Upper lobe of left lung (tissue), 4 donors: ENCODE results near the gene RAD51D.

Source experiments
- CTCF ChIP-seq, 6 experiments: fragments of 450-650 bp in 4 of 6; fragments of 200-600 bp in 2 of 6; sonication (generic) in 2 of 6; IDR thresholded peaks; one replicate each; pipeline ENCODE4 v1.5.1; 2016 to 2019; ENCODE audit warnings: antibody characterized with exemption in 6 of 6
- POLR2AphosphoS5 ChIP-seq, 2 donors: sonication (generic); formaldehyde crosslinking; IDR thresholded peaks; one replicate each; pipeline ENCODE4 v1.5.1; 2017; ENCODE audit warnings: antibody characterized with exemption in 2 of 2

- TF ChIP-seq CTCF (IDR thresholded peaks at IDR 0.05): no peak
- no peak for TF ChIP-seq POLR2AphosphoS5 (IDR thresholded peaks at IDR 0.05)
Observed at GRCh38 chr17:35087731-35088355, 31.8 kb downstream of the RAD51D start.
